SK-N-SH (cell line): ENCODE results near the gene DIS3L2. TPM values are rescaled to one million over a fixed set of nuclear protein-coding genes. Genes with fewer than 3 reads are reported as not detected.

Experiments used
- CTCF ChIA-PET: fragments of 300-600, 350-600 bp; formaldehyde crosslinking; extraction: SDS; loops from one replicate; lab custom pipeline; 2021; lab: Yijun Ruan, JAX
- POLR2A ChIA-PET: fragments of 350-600 bp; sonication (Branson Sonifier 250); formaldehyde crosslinking; extraction: SDS; loops from one replicate; lab custom pipeline; 2020; ENCODE audit warnings: antibody characterized with exemption, inconsistent platforms; lab: Yijun Ruan, JAX
- DNase-seq: peaks from one replicate; pipeline ENCODE4 v3.0.0; 2012
- H2AFZ ChIP-seq: fragments of 200-600 bp; sonication (generic); 2 replicates; pipeline ENCODE4 v1.8.1; 2016; ENCODE audit warnings: antibody characterized with exemption, mild to moderate bottlenecking, low read depth
- H3F3A ChIP-seq: fragments of 200-600 bp; sonication (generic); replicated peaks from 2 replicates; pipeline ENCODE3; 2016; ENCODE audit warnings: antibody characterized with exemption, mild to moderate bottlenecking; ENCODE audit not compliant: insufficient read depth
- H3K27ac ChIP-seq, 2 experiments: fragments of 200-500 bp in 1 of 2; fragments of 200-600 bp in 1 of 2; sonication (Bioruptor generic) in 1 of 2; sonication (generic), shearing (Covaris generic) in 1 of 2; 2 replicates each; pipeline versions ENCODE4 v1.5.1 to v1.6.1; 2014 to 2016; ENCODE audit warnings: low read depth in 2 of 2, inconsistent platforms in 1 of 2, low read length in 1 of 2, mild to moderate bottlenecking in 1 of 2, mixed read lengths in 1 of 2
- H3K27me3 ChIP-seq: fragments of 200-600 bp; sonication (generic), shearing (Covaris generic); 2 replicates; pipeline ENCODE4 v1.6.1; 2016; ENCODE audit warnings: mixed run types; ENCODE audit not compliant: insufficient read depth
- H3K36me3 ChIP-seq, 2 experiments: fragments of 200-500 bp in 1 of 2; fragments of 200-600 bp in 1 of 2; sonication (Bioruptor generic) in 1 of 2; sonication (generic) in 1 of 2; replicated peaks in 1 of 2; 2 replicates each; pipeline versions ENCODE3 to v1.5.1; 2014 to 2016; ENCODE audit warnings: low read length in 1 of 2, mild to moderate bottlenecking in 1 of 2; ENCODE audit not compliant: insufficient read depth in 2 of 2, control insufficient read depth in 1 of 2
- H3K4me1 ChIP-seq, 2 experiments: fragments of 200-500 bp in 1 of 2; fragments of 200-600 bp in 1 of 2; sonication (Bioruptor generic) in 1 of 2; sonication (generic), shearing (Covaris generic) in 1 of 2; 2 replicates each; pipeline versions ENCODE4 v1.5.1 to v1.6.1; 2014 to 2016; ENCODE audit warnings: low read depth in 1 of 2, low read length in 1 of 2, mixed run types in 1 of 2; ENCODE audit not compliant: insufficient read depth in 2 of 2, control insufficient read depth in 1 of 2
- H3K4me2 ChIP-seq: fragments of 200-600 bp; sonication (generic), shearing (Covaris generic); 2 replicates; pipeline ENCODE4 v1.6.1; 2017; ENCODE audit warnings: mixed run types
- H3K4me3 ChIP-seq, 2 experiments: fragments of 200-500 bp in 1 of 2; fragments of 200-600 bp in 1 of 2; sonication (Bioruptor generic) in 1 of 2; sonication (generic), shearing (Covaris generic) in 1 of 2; 2 replicates each; pipeline versions ENCODE4 v1.5.1 to v1.8.1; 2014 to 2016; ENCODE audit warnings: low read depth in 2 of 2, inconsistent platforms in 1 of 2, low read length in 1 of 2, mild to moderate bottlenecking in 1 of 2, mixed read lengths in 1 of 2, moderate library complexity in 1 of 2
- H3K79me2 ChIP-seq: fragments of 200-600 bp; sonication (generic); 2 replicates; pipeline ENCODE4 v1.8.1; 2017; ENCODE audit warnings: mild to moderate bottlenecking; ENCODE audit not compliant: insufficient read depth
- H3K9ac ChIP-seq: fragments of 200-600 bp; sonication (generic); 2 replicates; pipeline ENCODE4 v1.6.1; 2017; ENCODE audit warnings: mixed run types
- H3K9me2 ChIP-seq: fragments of 200-600 bp; sonication (generic); 2 replicates; pipeline ENCODE4 v1.6.1; 2017; ENCODE audit warnings: mixed run types
- H3K9me3 ChIP-seq: fragments of 200-600 bp; sonication (generic); 2 replicates; pipeline ENCODE4 v1.6.1; 2017; ENCODE audit warnings: mixed run types, mild to moderate bottlenecking, moderate library complexity
- H4K20me1 ChIP-seq: fragments of 200-600 bp; sonication (generic); 2 replicates; pipeline ENCODE4 v1.6.1; 2017; ENCODE audit warnings: mild to moderate bottlenecking, mixed run types; ENCODE audit not compliant: insufficient read depth
- FOSL2 ChIP-seq: IDR thresholded peaks from 2 replicates; pipeline ENCODE4 v1.4.0; 2012; ENCODE audit warnings: low read depth, mild to moderate bottlenecking, moderate library complexity, borderline replicate concordance
- GABPA ChIP-seq: IDR thresholded peaks from 2 replicates; pipeline ENCODE4 v1.4.0; 2012; ENCODE audit warnings: low read depth, mild to moderate bottlenecking
- IRF3 ChIP-seq: fragments of 150-350 bp; IDR thresholded peaks from 2 replicates; pipeline ENCODE4 v1.6.1; 2016; ENCODE audit warnings: mild to moderate bottlenecking, low read depth, low read length
- MXI1 ChIP-seq: IDR thresholded peaks from 2 replicates; pipeline ENCODE4 v1.6.1; 2012; ENCODE audit warnings: mild to moderate bottlenecking, low read depth, low read length, improper control_type of control experiment
- NFIC ChIP-seq: IDR thresholded peaks from 2 replicates; pipeline ENCODE4 v1.4.0; 2012; ENCODE audit warnings: borderline replicate concordance
- NRF1 ChIP-seq: IDR thresholded peaks from 2 replicates; pipeline ENCODE4 v1.6.1; 2012; ENCODE audit warnings: low read depth, mild to moderate bottlenecking, low read length
- PBX3 ChIP-seq: IDR thresholded peaks from 2 replicates; pipeline ENCODE4; 2012
- POLR2AphosphoS5 ChIP-seq: IDR thresholded peaks from 2 replicates; pipeline ENCODE4 v1.6.1; 2012; ENCODE audit warnings: low read depth, low read length
- RCOR1 ChIP-seq: fragments of 150-350 bp; IDR thresholded peaks from 2 replicates; pipeline ENCODE4 v1.6.1; 2017; ENCODE audit warnings: antibody characterized with exemption, low read length
- REST ChIP-seq: IDR thresholded peaks from 2 replicates; pipeline ENCODE4 v1.6.1; 2012; ENCODE audit warnings: mild to moderate bottlenecking, low read depth, low read length, moderate library complexity
- RFX5 ChIP-seq: IDR thresholded peaks from 2 replicates; pipeline ENCODE4 v1.6.1; 2012; ENCODE audit warnings: mild to moderate bottlenecking, improper control_type of control experiment, low read length
- TAF1 ChIP-seq: IDR thresholded peaks from 2 replicates; pipeline ENCODE4 v1.6.1; 2012; ENCODE audit warnings: low read depth, mild to moderate bottlenecking, low read length, moderate library complexity, borderline replicate concordance
- TCF12 ChIP-seq: IDR thresholded peaks from 2 replicates; pipeline ENCODE4 v1.4.0; 2012
- TEAD4 ChIP-seq: IDR thresholded peaks from 2 replicates; pipeline ENCODE4 v1.4.0; 2012; ENCODE audit warnings: mild to moderate bottlenecking, borderline replicate concordance; ENCODE audit not compliant: insufficient read depth
- USF1 ChIP-seq: IDR thresholded peaks from 2 replicates; pipeline ENCODE4 v1.4.0; 2012; ENCODE audit warnings: low read depth, borderline replicate concordance
- USF2 ChIP-seq: fragments of 150-350 bp; IDR thresholded peaks from 2 replicates; pipeline ENCODE4 v1.6.1; 2017; ENCODE audit warnings: antibody characterized with exemption, low read length, low read depth, borderline replicate concordance
- YY1 ChIP-seq: IDR thresholded peaks from 2 replicates; pipeline ENCODE4 v1.4.0; 2012; ENCODE audit warnings: low read depth, mild to moderate bottlenecking
- ZBTB33 ChIP-seq: IDR thresholded peaks from 2 replicates; pipeline ENCODE4 v1.4.0; 2012; ENCODE audit warnings: low read depth, borderline replicate concordance
- WGBS: methylation state at CpG from one replicate; pipeline ENCODE4 v1.1.6; 2017; ENCODE audit warnings: low lambda C conversion rate; 5-methylcytosine and 5-hydroxymethylcytosine counted together
- polyA plus RNA-seq, 3 experiments: library from polyadenylated mRNA; depleted of rRNA; stranded (reverse); fragments of >200 nt; gene quantifications; 2 replicates each; pipeline ENCODE4 v1.2.3, GENCODE V29; 2012

Gene DIS3L2
- polyA plus RNA-seq, 1 of the 3 experiments (the other 2 are of a cell fraction) = 17.9 TPM

- no peak for TF ChIP-seq PBX3
- no peak for TF ChIP-seq NRF1
- no peak for TF ChIP-seq USF2
- TF ChIP-seq FOSL2 = no peak
- TF ChIP-seq RFX5 = no peak
- TF ChIP-seq TAF1 = no peak
- H4K20me1 ChIP-seq = no peaks in the 10 kb centered on the region
- no peak overlapping the region for H3K27ac ChIP-seq
- DNase-seq = no peak
- no peaks in the 10 kb centered on the region for H3K79me2 ChIP-seq
- H3K9me3 ChIP-seq = no peaks in the 10 kb centered on the region
- no peaks in the 10 kb centered on the region for H3F3A ChIP-seq
- H3K9ac ChIP-seq = no peak overlapping the region
- WGBS = 96% methylated on average over 5 of the region's 5 CpGs
- CTCF ChIA-PET = interaction anchor here (1.5 kb wide), 1 partner anchor 278 kb away, joined by 4 read pairs; no protein-coding TSS in a partner anchor
- no peaks in the 10 kb centered on the region for H3K9me2 ChIP-seq
- no peak overlapping the region for H3K4me3 ChIP-seq
- no peak overlapping the region for H3K4me2 ChIP-seq
- H3K36me3 ChIP-seq = peaks cover 0 to 10% of the 10 kb centered on the region in 2 experiments
- POLR2A ChIA-PET = no interaction called here
- no peaks in the 10 kb centered on the region for H3K4me1 ChIP-seq
- H3K27me3 ChIP-seq = no peaks in the 10 kb centered on the region
- no peak overlapping the region for H2AFZ ChIP-seq
These were observed 242.4 kb downstream of the DIS3L2 start for GRCh38 chr2:232203936-232204335.

- Histone ChIP-seq H3K9me2 (no peaks in the 10 kb centered on the region), H3K4me3 (no peak overlapping the region), H3K36me3 (peaks cover 0 to 10% of the 10 kb centered on the region in 2 experiments), H3K27me3 (no peaks in the 10 kb centered on the region), H3K4me1 (no peaks in the 10 kb centered on the region), H4K20me1 (no peaks in the 10 kb centered on the region), H2AFZ (no peak overlapping the region), H3K79me2 (no peaks in the 10 kb centered on the region), H3K9me3 (no peaks in the 10 kb centered on the region), H3K4me2 (no peak overlapping the region), H3K27ac (no peak overlapping the region), H3F3A (no peaks in the 10 kb centered on the region), H3K9ac (no peak overlapping the region)
- DNase-seq = no peak
- 90% methylated on average over 7 of the region's 9 CpGs for WGBS
- ChIA-PET POLR2A (no interaction called here), CTCF (interaction anchor here (1.5 kb wide), 1 partner anchor 279 kb away, joined by 4 read pairs; no protein-coding TSS in a partner anchor)
- TF ChIP-seq POLR2AphosphoS5 (no peak), MXI1 (no peak), IRF3 (no peak), TEAD4 (no peak), NFIC (no peak), REST (no peak), FOSL2 (no peak), ZBTB33 (no peak), RCOR1 (no peak), NRF1 (no peak), USF1 (no peak), YY1 (no peak), TCF12 (no peak), GABPA (no peak)
These were observed 243.0 kb downstream of the DIS3L2 start for GRCh38 chr2:232204457-232204931.
